Adipose tissue (tissue), 3 donors: ENCODE measurements around the gene SEMA4D. TPM values are rescaled to one million over a fixed set of nuclear protein-coding genes. Genes with fewer than 3 reads are reported as not detected.

Experiments used
- H3K27ac ChIP-seq: one replicate; pipeline ENCODE4 v1.5.1; 2013; ENCODE audit warnings: low read depth, low read length
- WGBS, 3 donors: extraction: QIAGEN DNeasy Blood & Tissue Kit; methylation state at CpG; one replicate each; pipeline ENCODE4 v1.1.7; 2013; 5-methylcytosine and 5-hydroxymethylcytosine counted together
- polyA plus RNA-seq, 3 donors: library from polyadenylated mRNA; stranded (reverse); fragments of 200-250 nt; gene quantifications; one replicate each; pipeline ENCODE4 v1.2.3, GENCODE V29; 2013
- donor health status: healthy with polysubstance abuse.
- donor health status: Bipolar disorder and iron deficiency.
- donor health status: healthy.

Gene SEMA4D
- polyA plus RNA-seq, 3 donors, result 3.1 to 4.9 (median 4.1) TPM

GRCh38 chr9:89428901-89429890, 68.7 kb downstream of the SEMA4D start:
- WGBS, 3 donors, result 91% methylated on average over 25 of the region's 25 CpGs

GRCh38 chr9:89428222-89428761, 69.6 kb downstream of the SEMA4D start:
- 79 to 86% (median 85%) methylated on average over 12 to 13 of the region's 13 CpGs for WGBS, 3 donors

More at GRCh38 chr9:89428901-89429890, 68.7 kb downstream of the SEMA4D start:
- no peak overlapping the region for H3K27ac ChIP-seq

DNA sequence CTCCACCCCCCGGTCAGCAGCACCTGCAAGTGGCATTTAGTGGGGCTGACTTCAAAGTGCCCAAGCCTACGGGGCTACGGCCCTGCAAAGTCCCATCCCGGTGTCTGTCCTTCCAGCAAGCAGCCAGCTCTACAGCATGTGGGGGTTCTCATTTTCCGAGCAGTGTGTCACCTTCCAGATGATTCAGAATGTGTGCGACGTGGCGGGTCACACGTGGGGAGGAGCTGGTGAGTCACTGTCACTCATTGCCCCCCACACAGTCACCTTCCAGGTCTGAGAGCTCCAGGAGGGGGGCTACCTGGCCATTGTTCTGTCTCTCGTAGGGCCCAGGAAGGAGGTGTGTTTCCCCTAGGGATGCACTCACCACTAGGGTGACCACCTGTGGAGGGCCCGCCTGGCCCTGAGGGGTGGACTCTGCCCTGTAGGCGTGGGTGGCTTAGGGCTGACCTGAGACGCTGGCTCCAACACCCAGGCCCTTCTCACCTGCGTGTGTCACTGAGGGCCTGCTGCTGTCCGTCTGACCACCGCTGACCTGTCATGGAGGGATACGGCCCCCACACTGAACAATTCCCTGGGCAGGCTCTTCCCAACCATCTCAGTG, 70.2 kb downstream of the SEMA4D start:
- no peak overlapping the region for H3K27ac ChIP-seq
- WGBS, 3 donors, result 91 to 95% (median 92%) methylated on average over 17 of the region's 17 CpGs

More at GRCh38 chr9:89428222-89428761, 69.6 kb downstream of the SEMA4D start:
- H3K27ac ChIP-seq, result no peak overlapping the region

GRCh38 chr9:89426384-89426961, 71.4 kb downstream of the SEMA4D start:
- no peak overlapping the region for H3K27ac ChIP-seq
- WGBS, 3 donors, result 52 to 75% (median 54%) methylated on average over 14 of the region's 14 CpGs

GRCh38 chr9:89425921-89426383, 72.0 kb downstream of the SEMA4D start:
- WGBS, 3 donors, result 75 to 91% (median 80%) methylated on average over 7 of the region's 7 CpGs
- no peak overlapping the region for H3K27ac ChIP-seq

DNA sequence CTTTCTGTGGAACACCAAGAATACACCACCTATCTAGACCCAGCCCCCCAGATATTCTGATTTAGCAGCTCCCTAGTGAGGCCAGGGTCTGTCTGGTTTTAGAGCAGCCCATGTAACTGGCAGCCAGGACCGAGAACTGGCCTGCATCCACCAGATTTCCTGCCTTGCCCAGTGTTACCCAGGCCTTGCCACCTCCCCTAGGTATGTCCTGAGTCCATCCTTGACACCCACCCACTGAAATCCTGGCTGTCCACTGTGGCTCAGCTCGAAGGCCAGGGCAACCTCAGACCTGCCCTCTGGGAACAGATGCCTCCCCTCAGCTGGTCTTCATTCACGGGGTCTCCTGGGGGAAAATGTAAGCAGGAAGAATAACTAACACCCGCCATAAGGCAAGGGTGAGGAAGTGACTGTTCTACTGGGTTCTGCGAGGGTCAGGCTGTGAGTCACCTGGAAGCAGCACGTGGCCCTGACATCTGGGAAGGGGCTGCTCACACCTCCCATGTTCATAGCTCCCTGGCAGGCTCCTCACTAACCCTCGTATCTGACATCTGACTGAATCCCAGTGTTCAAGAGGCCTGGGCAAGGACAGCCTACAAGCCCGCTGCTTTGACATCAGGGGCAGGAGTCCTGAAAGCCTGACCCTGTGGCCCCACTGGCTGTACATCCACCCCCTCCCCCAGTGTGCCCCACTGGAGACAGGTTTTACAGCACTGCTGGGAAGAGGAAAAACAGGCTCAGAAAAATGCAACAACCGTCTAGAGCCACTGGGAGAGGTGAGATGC, 72.7 kb downstream of the SEMA4D start:
- WGBS, 3 donors, result 51 to 66% (median 57%) methylated on average over 9 of the region's 9 CpGs
- H3K27ac ChIP-seq, result no peak overlapping the region

- WGBS, 3 donors, result 63 to 92% (median 75%) methylated on average over 16 of the region's 16 CpGs
- no peak overlapping the region for H3K27ac ChIP-seq
These were observed 75.5 kb downstream of the SEMA4D start for GRCh38 chr9:89422151-89422975.

- no peak overlapping the region for H3K27ac ChIP-seq
- 73 to 88% (median 84%) methylated on average over 6 of the region's 6 CpGs for WGBS, 3 donors
These were observed 76.3 kb downstream of the SEMA4D start for GRCh38 chr9:89421595-89421994.

- 82 to 93% (median 90%) methylated on average over 9 of the region's 9 CpGs for WGBS, 3 donors
- H3K27ac ChIP-seq, result no peak overlapping the region
These were observed 77.3 kb downstream of the SEMA4D start for GRCh38 chr9:89420397-89421178.

DNA sequence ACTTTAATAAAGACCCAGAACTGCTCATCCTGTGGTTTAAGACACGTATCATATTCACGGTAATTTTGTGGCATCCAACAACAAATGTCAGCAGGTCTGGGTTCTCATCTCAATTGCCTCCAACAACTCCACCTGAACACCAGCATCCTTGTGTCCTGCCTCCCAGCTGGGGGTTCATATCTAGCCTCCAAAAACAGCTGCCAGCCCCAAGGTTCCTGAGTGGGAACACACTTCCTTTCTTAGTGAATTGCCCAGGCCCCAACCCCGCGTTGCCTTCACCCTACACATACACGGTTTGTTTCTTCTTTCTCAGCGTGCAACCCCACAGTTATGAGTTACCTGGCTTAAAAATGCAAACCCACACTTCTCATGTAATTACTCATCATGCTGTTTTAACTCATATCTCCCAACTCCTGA, 77.9 kb downstream of the SEMA4D start:
- H3K27ac ChIP-seq, result no peak overlapping the region
- 37 to 76% (median 66%) methylated on average over 6 of the region's 6 CpGs for WGBS, 3 donors

DNA sequence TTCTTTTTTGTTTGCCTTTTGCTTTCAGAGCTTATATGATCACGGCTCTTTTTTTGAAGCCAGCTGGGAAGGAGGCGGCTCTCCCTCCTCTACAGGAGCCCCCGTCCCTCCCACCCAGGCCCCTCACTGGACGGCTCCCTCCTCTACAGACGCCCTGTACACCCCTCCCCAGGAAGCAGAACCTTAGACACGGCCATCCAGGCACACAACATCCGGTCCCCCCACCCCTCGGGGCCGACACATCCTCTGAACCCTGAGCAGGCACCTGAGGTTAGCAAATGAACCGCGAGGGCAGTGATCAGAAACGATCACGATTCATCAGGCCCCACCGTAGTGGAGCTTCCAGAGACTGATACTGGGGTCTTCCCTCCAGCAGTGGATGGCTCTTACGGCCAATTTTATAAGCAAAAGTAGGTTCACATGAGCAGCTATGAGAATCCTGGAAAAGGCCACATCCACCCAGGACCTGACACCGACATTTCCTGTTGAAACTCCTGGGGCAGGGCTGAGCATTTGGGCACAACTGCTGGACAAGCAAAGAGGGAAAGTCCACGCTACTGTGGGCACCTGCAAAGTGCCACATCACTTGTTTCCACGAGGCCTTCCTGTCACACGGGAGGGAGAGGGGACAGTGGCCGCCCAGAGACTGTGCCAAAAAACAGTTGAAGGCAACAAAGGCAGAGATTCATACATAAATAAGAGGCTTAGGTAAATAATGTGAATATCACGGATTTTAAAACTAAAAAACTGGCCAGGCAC, 78.9 kb downstream of the SEMA4D start:
- whole genome bisulfite sequencing, 3 donors, result 48 to 80% (median 50%) methylated on average over 21 of the region's 21 CpGs
- H3K27ac ChIP-seq, result no peak overlapping the region

DNA sequence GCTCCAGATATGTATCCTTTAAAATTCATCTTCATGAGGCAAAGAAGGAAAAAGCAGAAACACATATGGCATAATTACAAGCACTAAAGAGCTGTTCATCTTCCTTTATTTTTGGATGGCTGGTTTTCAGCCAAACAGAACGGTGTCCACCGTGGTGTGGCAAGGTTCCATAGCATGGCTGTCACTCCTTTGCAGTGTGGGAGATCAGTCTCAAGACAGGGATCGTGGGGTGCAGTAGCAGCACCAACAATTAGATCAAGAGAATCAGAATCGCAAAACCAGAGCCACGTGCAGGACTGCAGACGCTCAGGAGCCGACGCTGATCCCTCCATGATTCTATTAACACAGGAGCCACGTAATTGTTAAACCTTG, 79.5 kb downstream of the SEMA4D start:
- 41 to 78% (median 45%) methylated on average over 9 of the region's 9 CpGs for WGBS, 3 donors
- H3K27ac ChIP-seq, result no peak overlapping the region

DNA sequence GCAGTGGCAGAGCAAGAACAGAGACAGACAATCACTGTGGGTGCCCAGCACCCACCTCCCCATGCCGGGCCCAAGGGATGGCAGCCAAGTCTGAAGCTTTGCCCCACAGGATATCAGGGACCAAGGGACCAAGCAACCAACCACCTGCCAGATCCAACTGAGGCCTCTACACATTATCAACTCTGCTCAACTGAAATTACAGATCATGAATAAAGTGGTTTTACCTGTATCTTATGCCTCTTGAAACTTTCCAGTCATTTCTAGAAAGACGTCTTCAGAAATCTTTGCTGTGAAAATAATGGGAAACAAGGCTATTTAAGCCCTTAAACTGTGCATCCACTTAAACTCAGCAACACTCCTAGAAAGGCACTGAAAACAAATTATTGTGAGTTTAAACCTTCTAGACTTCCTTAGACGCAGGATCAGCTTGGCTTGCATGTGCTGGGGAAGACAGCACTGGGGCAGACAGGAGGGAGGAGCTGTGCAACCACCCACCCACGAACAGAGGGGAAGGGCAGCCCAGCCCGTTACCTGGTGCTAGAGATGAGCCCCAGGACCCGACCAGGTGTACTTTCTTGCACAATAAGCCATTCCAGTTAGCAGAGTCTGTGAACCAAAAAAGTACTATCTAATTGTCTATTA, 80.0 kb downstream of the SEMA4D start:
- 62 to 83% (median 70%) methylated on average over 6 of the region's 6 CpGs for WGBS, 3 donors

DNA sequence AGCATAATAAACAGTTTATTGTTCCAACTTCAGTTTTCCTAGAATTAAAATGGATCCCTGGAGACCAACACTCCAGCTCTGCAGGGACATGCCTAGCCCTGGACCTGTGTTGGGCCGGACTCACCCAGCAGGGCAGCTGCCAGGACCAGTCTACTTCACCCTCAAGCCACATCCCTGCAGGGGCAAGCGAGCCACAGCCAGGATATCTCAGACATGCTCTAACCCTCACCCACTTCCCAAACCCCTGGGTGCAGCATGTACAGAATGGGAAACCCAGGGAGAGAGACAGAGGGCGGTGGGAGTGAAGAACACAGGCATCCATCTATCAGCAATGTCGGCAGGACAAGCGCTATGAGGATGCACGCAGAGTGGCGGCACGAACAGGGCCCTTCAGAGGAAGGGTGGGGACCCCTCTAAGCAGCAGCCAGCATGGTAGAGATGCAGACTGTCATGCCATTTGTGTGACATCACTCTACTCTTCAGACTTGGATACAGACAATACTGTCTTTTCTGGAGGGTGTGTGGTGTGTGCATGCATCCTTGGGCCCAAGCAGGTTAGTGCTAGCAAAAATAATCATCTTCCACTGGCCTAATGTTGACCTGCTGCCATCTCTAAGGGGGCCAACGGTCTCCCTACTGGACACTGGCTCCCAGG, 83.1 kb downstream of the SEMA4D start:
- WGBS, 3 donors, result 90 to 94% (median 90%) methylated on average over 9 of the region's 9 CpGs
- no peak overlapping the region for H3K27ac ChIP-seq

More for the DNA sequence above, 80.0 kb downstream of the SEMA4D start:
- H3K27ac ChIP-seq, result no peak overlapping the region
